ENCODE results near the gene KRTAP10-10. TPM values are rescaled to one million over a fixed set of nuclear protein-coding genes. Genes with fewer than 3 reads are reported as not detected.
A peak's percentile ranks its signal among the peaks of the same experiment; 100 is the strongest.
"Not testable (repeated sequence)": the region's sequence is repeated elsewhere in the genome, so short reads cannot be mapped to it uniquely, and the experiment has no call there.

KRTAP10-10 gene
- total RNA-seq, 2 experiments from 2014 or later: not detected

- Mint-ChIP-seq H3K36me3 (ENCODE audit: low read depth) (peaks cover 57% of the 10 kb centered on the region), H3K27me3 (no peaks in the 10 kb centered on the region), H3K9me3 (peaks cover 53% of the 10 kb centered on the region), H3K4me3 (no peak within 1 kb of the TSS), H3K27ac (peak within 1 kb of the TSS; percentile 78), H3K4me1 (peaks cover 56% of the 10 kb centered on the region)
- CTCF ChIA-PET: interaction anchor here (1.1 to 1.8 kb wide), 4 partner anchors 8 to 36 kb away, joined by 3 to 5 read pairs (median 4); partner anchors contain the start of gene KRTAP10-11
- no peak for DNase-seq
- POLR2A ChIA-PET: no interaction called here
These were observed 17.5 kb downstream of the KRTAP10-10 start, which contains the start of gene KRTAP12-4 for GRCh38 chr21:44654576-44655175. Gene KRTAP12-4, minus strand, starts transcription at chr21:44654659. Its CDS starts 45 bp downstream, at chr21:44654614.

GRCh38 chr21:44656868-44657267, 19.7 kb downstream of the KRTAP10-10 start:
- Mint-ChIP-seq H3K4me1 (peaks cover 61% of the 10 kb centered on the region), H3K27ac (peak overlapping the region; percentile 99), H3K27me3 (peaks cover 4% of the 10 kb centered on the region), H3K4me3 (peak overlapping the region; percentile 55), H3K36me3 (ENCODE audit: low read depth) (peaks cover 66% of the 10 kb centered on the region), H3K9me3 (peaks cover 67% of the 10 kb centered on the region)
- no peak for DNase-seq
- CTCF ChIA-PET: no interaction called here
- POLR2A ChIA-PET: no interaction called here

DNA sequence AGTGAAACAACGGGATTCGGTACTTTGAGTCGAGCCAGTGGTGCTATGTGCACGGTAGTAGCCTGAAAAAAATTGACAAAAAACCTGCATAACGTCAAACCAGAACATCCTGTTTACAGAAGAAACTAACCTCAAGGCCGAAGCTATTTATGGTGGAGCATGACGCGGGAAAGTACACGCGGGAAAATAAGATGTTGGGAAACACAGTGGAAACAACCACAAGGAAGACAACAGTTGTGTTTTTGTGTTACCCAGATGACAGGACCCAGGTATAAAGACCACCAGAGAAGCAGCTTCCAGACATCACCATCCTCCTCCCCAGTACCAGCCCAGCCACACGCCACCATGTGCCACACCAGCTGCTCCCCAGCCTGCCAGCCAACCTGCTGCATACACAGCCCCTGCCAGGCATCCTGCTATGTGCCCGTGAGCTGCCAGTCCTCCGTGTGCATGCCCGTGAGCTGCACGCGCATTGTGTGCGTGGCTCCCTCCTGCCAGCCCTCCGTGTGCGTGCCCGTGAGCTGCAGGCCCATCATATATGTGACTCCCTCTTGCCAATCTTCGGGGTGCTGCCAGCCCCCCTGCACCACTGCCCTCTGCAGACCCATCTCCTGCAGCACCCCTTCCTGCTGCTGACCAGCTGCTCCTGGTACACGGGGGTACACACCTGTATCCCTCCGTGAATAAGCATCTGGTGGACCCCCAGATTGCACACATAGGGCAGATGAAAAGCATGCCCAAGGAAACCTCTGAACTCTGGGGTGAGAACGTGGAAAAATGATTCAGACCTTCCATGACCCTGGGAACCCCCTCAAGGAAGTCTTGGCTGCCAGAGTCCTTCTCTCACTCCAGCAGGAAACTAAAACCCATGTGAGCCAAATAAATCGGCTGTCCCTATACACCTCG, 20.7 kb downstream of the KRTAP10-10 start, which contains the start of gene KRTAP12-3:
Gene KRTAP12-3 (plus strand): TSS at position 298 of the 906 bp plus-strand sequence. CDS start 48 bp downstream, at position 346.
- Mint-ChIP-seq H3K9me3 (peaks cover 67% of the 10 kb centered on the region), H3K36me3 (ENCODE audit: low read depth) (peaks cover 66% of the 10 kb centered on the region)

GRCh38 chr21:44658541-44658910, 21.4 kb downstream of the KRTAP10-10 start:
- DNase-seq: no peak
- peak overlapping the region; percentile 99 for H3K27ac Mint-ChIP-seq
- peaks cover 8% of the 10 kb centered on the region for H3K27me3 Mint-ChIP-seq
- ChIA-PET POLR2A (no interaction called here), CTCF (no interaction called here)
- H3K4me1 Mint-ChIP-seq: peaks cover 59% of the 10 kb centered on the region
- peaks cover 64% of the 10 kb centered on the region for H3K9me3 Mint-ChIP-seq
- H3K36me3 Mint-ChIP-seq (ENCODE audit: low read depth): peaks cover 63% of the 10 kb centered on the region
- no peak overlapping the region for H3K4me3 Mint-ChIP-seq

More for the DNA sequence above, 20.7 kb downstream of the KRTAP10-10 start, which contains the start of gene KRTAP12-3:
- peak within 1 kb of the TSS; percentile 99 for H3K27ac Mint-ChIP-seq
- H3K27me3 Mint-ChIP-seq: peaks cover 8% of the 10 kb centered on the region
- H3K4me3 Mint-ChIP-seq: peak within 1 kb of the TSS; percentile 55
- peaks cover 61% of the 10 kb centered on the region for H3K4me1 Mint-ChIP-seq
- ChIA-PET POLR2A (no interaction called here), CTCF (interaction anchor here (0.7 kb wide), 2 partner anchors 10 to 32 kb away, joined by 3 read pairs; no protein-coding TSS in a partner anchor)
- peak; percentile 61 for DNase-seq

- ChIA-PET POLR2A (no interaction called here), CTCF (no interaction called here)
- H3K27ac Mint-ChIP-seq: peak overlapping the region; percentile 99
- peaks cover 58% of the 10 kb centered on the region for H3K9me3 Mint-ChIP-seq
- peaks cover 58% of the 10 kb centered on the region for H3K36me3 Mint-ChIP-seq (ENCODE audit: low read depth)
- H3K4me1 Mint-ChIP-seq: peaks cover 54% of the 10 kb centered on the region
- peaks cover 8% of the 10 kb centered on the region for H3K27me3 Mint-ChIP-seq
- no peak overlapping the region for H3K4me3 Mint-ChIP-seq
- peak; percentile 26 for DNase-seq
These were observed 21.9 kb downstream of the KRTAP10-10 start for GRCh38 chr21:44658913-44659595.

- H3K27ac Mint-ChIP-seq, H3K4me3 Mint-ChIP-seq, DNase-seq, POLR2A ChIA-PET, CTCF ChIA-PET: not testable (repeated sequence)
- Mint-ChIP-seq H3K27me3 (peaks cover 11% of the 10 kb centered on the region), H3K4me1 (peaks cover 35% of the 10 kb centered on the region), H3K9me3 (peaks cover 47% of the 10 kb centered on the region), H3K36me3 (ENCODE audit: low read depth) (peaks cover 41% of the 10 kb centered on the region)
These were observed 24.4 kb downstream of the KRTAP10-10 start for GRCh38 chr21:44661567-44661966.

DNA sequence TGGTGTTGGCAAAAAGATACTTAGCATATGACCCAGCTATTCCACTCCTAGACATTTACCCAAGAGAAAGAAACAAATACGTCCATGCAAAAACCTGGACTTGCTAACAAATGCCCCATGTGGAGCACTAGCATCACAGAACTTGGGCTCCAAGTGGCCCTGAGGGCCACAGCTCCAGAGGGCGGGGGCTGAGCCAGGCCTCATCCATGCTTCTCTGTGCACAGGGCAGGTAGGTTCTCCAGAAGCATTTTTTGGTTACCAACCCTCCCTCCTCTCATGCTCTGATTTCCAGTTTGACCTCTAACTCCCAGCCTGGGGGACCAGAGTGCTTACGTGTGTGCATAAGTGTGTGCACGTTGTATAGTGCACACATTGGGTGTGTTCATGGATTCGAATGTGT, 27.5 kb downstream of the KRTAP10-10 start:
- CTCF ChIA-PET: no interaction called here
- H3K9me3 Mint-ChIP-seq: peaks cover 25% of the 10 kb centered on the region
- POLR2A ChIA-PET: no interaction called here
- DNase-seq: no peak
- H3K36me3 Mint-ChIP-seq (ENCODE audit: low read depth): peaks cover 12% of the 10 kb centered on the region
- H3K4me3 Mint-ChIP-seq: no peak overlapping the region
- no peak overlapping the region for H3K27ac Mint-ChIP-seq
- peaks cover 19% of the 10 kb centered on the region for H3K27me3 Mint-ChIP-seq
- H3K4me1 Mint-ChIP-seq: peaks cover 4% of the 10 kb centered on the region

DNA sequence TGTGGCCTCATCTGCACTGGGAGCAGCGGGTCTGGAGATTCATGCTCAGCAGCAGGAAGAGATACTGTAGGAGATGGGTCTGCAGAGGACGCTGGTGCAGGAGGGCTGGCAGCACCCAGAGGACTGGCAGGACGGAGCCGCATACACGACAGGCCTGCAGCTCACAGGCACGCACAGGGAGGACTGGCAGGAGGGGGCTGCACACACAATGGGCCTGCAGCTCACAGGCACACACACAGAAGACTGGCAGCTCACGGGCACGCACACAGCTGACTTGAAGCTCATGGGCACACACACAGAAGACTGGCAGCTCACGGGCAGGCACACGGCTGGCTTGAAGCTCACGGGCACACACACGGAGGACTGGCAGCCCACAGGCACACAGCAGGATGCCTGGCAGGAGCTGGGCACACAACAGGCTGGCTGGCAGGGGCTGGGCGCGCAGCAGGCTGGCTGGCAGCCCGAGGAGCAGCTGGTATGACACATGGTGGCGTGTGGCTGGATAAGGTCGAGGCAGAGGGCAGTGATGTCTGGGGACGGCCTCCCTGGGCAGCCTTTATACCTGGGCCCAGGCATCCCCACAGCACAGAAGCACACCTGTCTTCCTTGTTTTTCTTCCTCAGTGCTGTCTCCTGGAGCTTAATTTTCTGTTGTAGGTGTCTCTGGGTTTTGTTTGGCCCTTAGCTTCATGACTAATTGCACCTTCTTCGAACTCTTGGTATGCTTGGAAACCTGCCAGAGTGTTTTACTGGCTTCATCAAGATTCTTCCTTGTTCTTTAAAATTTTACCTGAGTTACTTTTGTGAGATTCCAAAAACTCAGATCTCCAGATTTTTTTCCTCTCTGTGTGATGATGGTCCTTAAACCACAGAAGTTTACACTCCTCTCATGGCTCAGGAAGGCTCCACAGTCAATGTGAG, 29.5 kb downstream of the KRTAP10-10 start, which contains the start of gene KRTAP12-2:
Gene KRTAP12-2 (minus strand): TSS at position 527 of the 920 bp plus-strand sequence. CDS start 41 bp downstream, at position 486.
- POLR2A ChIA-PET: no interaction called here
- CTCF ChIA-PET: interaction anchor here (0.9 to 1.0 kb wide), 2 partner anchors 12 to 93 kb away, joined by 3 to 4 read pairs; partner anchors contain the start of genes KRTAP10-4 and KRTAP12-4
- H3K4me1 Mint-ChIP-seq: no peaks in the 10 kb centered on the region
- H3K27ac Mint-ChIP-seq: no peak within 1 kb of the TSS
- H3K9me3 Mint-ChIP-seq: peaks cover 27% of the 10 kb centered on the region
- peaks cover 1% of the 10 kb centered on the region for H3K36me3 Mint-ChIP-seq (ENCODE audit: low read depth)
- DNase-seq: no peak
- peaks cover 16% of the 10 kb centered on the region for H3K27me3 Mint-ChIP-seq
- H3K4me3 Mint-ChIP-seq: no peak within 1 kb of the TSS

GRCh38 chr21:44667612-44668011, 30.5 kb downstream of the KRTAP10-10 start:
- Mint-ChIP-seq H3K27me3 (peaks cover 11% of the 10 kb centered on the region), H3K9me3 (peaks cover 27% of the 10 kb centered on the region), H3K27ac (no peak overlapping the region), H3K36me3 (ENCODE audit: low read depth) (peaks cover 4% of the 10 kb centered on the region), H3K4me3 (no peak overlapping the region), H3K4me1 (no peaks in the 10 kb centered on the region)
- DNase-seq: no peak
- ChIA-PET POLR2A (no interaction called here), CTCF (interaction anchor here (0.9 kb wide), 1 partner anchor 13 kb away, joined by 3 read pairs; the partner anchor contains the start of gene KRTAP12-4)

DNA sequence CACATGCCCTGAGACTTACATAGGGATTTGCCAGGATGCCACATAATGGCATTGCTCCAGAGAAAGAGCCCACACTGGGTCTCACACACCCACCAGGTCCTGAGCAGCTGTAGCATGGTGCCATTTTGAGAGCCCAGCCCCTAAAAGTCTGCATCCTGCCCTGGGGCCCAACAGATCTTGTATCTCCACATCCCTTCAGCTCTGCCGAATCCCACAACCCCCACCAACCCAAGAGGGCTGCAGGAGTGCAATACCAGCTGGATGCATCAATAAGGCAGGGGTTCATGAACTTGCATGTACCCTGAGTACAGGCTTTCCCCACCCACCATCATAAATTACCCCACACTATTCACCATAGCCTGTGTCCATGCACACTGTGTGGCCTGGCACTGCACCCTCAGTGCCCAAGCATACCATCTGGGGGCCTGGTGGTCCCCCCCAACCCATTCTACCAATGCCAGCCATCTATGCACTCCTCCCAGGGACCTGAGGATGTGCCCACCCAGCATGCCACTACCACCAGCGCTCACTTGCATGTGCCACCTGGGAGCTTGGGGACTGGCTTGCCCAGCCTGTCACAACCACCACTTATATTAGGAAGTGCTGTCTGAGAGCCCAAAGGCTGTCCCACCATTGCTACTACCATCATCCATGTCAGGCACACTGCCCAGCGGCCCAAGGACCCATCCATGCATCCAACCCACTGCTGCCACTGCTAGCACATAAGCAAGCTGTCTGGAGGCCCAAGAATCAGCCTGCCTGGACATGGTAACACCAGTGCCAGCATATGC, 33.7 kb downstream of the KRTAP10-10 start:
- no peak overlapping the region for H3K4me3 Mint-ChIP-seq
- H3K4me1 Mint-ChIP-seq: no peaks in the 10 kb centered on the region
- no peak overlapping the region for H3K27ac Mint-ChIP-seq
- ChIA-PET CTCF (no interaction called here), POLR2A (no interaction called here)
- DNase-seq: no peak
- H3K36me3 Mint-ChIP-seq (ENCODE audit: low read depth): peaks cover 12% of the 10 kb centered on the region
- H3K27me3 Mint-ChIP-seq: peaks cover 12% of the 10 kb centered on the region
- H3K9me3 Mint-ChIP-seq: peaks cover 34% of the 10 kb centered on the region

DNA sequence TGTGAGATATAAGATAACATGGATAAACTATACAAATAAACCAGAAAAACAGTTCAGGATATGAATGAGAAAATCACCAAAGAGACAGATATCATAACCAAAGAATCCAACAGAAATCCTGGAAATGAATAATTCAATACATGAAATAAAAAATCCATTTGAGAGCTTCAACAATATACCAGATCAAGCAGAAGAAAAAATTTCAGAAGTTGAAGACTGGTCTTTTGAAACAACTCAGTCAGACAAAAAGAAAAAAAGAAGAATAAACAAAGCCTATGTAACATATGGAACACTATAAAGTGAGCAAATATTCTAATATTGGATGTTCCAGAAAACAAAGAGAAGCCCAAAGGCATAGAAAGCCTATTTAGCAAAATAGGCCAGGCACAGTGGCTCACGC, 34.8 kb downstream of the KRTAP10-10 start:
- H3K27ac Mint-ChIP-seq: no peak overlapping the region
- peaks cover 34% of the 10 kb centered on the region for H3K9me3 Mint-ChIP-seq
- peaks cover 12% of the 10 kb centered on the region for H3K27me3 Mint-ChIP-seq
- CTCF ChIA-PET: no interaction called here
- peaks cover 12% of the 10 kb centered on the region for H3K36me3 Mint-ChIP-seq (ENCODE audit: low read depth)
- no peak for DNase-seq
- POLR2A ChIA-PET: no interaction called here
- H3K4me3 Mint-ChIP-seq: no peak overlapping the region
- no peaks in the 10 kb centered on the region for H3K4me1 Mint-ChIP-seq

Data from activated CD4-positive, alpha-beta T cell treated with anti-CD3 and anti-CD28 coated beads, Interleukin-2, amount 10 ng/mL, durations not matched to agents 7 days and 5 days (primary cell).